Measurements from ENCODE around the gene GRM7. TPM values are rescaled to one million over a fixed set of nuclear protein-coding genes. Genes with fewer than 3 reads are reported as not detected.

GRM7 gene
- total RNA-seq, 4 donors from 2014 or later = 0.40 TPM; not detected in 3

- H3K4me3 ChIP-seq = no peak overlapping the region
- H3K4me1 ChIP-seq = no peaks in the 10 kb centered on the region
- TF ChIP-seq, protein P1, sequence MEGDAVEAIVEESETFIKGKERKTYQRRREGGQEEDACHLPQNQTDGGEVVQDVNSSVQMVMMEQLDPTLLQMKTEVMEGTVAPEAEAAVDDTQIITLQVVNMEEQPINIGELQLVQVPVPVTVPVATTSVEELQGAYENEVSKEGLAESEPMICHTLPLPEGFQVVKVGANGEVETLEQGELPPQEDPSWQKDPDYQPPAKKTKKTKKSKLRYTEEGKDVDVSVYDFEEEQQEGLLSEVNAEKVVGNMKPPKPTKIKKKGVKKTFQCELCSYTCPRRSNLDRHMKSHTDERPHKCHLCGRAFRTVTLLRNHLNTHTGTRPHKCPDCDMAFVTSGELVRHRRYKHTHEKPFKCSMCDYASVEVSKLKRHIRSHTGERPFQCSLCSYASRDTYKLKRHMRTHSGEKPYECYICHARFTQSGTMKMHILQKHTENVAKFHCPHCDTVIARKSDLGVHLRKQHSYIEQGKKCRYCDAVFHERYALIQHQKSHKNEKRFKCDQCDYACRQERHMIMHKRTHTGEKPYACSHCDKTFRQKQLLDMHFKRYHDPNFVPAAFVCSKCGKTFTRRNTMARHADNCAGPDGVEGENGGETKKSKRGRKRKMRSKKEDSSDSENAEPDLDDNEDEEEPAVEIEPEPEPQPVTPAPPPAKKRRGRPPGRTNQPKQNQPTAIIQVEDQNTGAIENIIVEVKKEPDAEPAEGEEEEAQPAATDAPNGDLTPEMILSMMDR (IDR thresholded peaks at IDR 0.05) = no peak
- TF ChIP-seq POLR2A (IDR thresholded peaks at IDR 0.05) = no peak
- H3K27me3 ChIP-seq = no peaks in the 10 kb centered on the region
- no peaks in the 10 kb centered on the region for H3K36me3 ChIP-seq
- no peaks in the 10 kb centered on the region for H3K9me3 ChIP-seq
- no peak for DNase-seq
- H3K27ac ChIP-seq = no peak overlapping the region
Observed at GRCh38 chr3:7293286-7293685, 432.4 kb downstream of the GRM7 start.

GRCh38 chr3:7305561-7305960 lies 444.6 kb downstream of the GRM7 start:
- H3K9me3 ChIP-seq = no peaks in the 10 kb centered on the region
- TF ChIP-seq, protein P1 (IDR thresholded peaks at IDR 0.05) = no peak
- TF ChIP-seq POLR2A (IDR thresholded peaks at IDR 0.05) = no peak
- no peak overlapping the region for H3K27ac ChIP-seq
- no peaks in the 10 kb centered on the region for H3K27me3 ChIP-seq
- DNase-seq = no peak
- no peak overlapping the region for H3K4me3 ChIP-seq
- no peaks in the 10 kb centered on the region for H3K4me1 ChIP-seq
- no peaks in the 10 kb centered on the region for H3K36me3 ChIP-seq

GRCh38 chr3:7306901-7307300 lies 446.0 kb downstream of the GRM7 start:
- no peaks in the 10 kb centered on the region for H3K27me3 ChIP-seq
- H3K36me3 ChIP-seq = no peaks in the 10 kb centered on the region
- no peaks in the 10 kb centered on the region for H3K4me1 ChIP-seq
- no peak for TF ChIP-seq POLR2A (IDR thresholded peaks at IDR 0.05)
- TF ChIP-seq, protein P1 (IDR thresholded peaks at IDR 0.05) = no peak
- no peak for DNase-seq
- H3K9me3 ChIP-seq = no peaks in the 10 kb centered on the region
- H3K4me3 ChIP-seq = no peak overlapping the region
- H3K27ac ChIP-seq = no peak overlapping the region

DNA sequence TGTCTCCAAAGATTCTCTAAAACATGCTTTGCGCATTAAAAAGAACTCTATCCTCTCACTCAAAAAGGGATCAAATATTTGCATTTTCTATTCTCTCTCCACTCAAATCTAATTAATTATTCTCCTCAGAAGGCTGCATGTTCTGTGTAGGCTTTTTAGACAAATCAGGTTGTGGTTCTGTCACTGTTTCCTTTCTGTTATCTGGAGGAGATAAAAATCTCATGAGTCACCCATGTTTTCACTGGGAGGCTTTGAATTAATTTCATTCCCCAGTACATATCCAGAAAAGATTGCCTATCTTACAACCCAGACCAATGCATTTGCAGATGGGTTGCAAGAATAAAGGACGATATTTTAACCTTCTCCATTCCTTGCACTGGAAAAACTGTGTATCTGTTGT lies 446.5 kb downstream of the GRM7 start:
- no peak for DNase-seq
- Histone ChIP-seq H3K4me1 (no peaks in the 10 kb centered on the region), H3K36me3 (no peaks in the 10 kb centered on the region), H3K9me3 (no peaks in the 10 kb centered on the region), H3K4me3 (no peak overlapping the region), H3K27me3 (no peaks in the 10 kb centered on the region), H3K27ac (no peak overlapping the region)
- no peak for TF ChIP-seq POLR2A (IDR thresholded peaks at IDR 0.05)
- TF ChIP-seq, protein P1 (IDR thresholded peaks at IDR 0.05) = no peak

GRCh38 chr3:7309641-7310102 lies 448.8 kb downstream of the GRM7 start:
- no peak overlapping the region for H3K4me3 ChIP-seq
- H3K27me3 ChIP-seq = no peaks in the 10 kb centered on the region
- no peaks in the 10 kb centered on the region for H3K4me1 ChIP-seq
- no peak overlapping the region for H3K27ac ChIP-seq
- H3K36me3 ChIP-seq = no peaks in the 10 kb centered on the region
- DNase-seq = peak in 2 of 3 donors; percentile 16 to 57
- no peaks in the 10 kb centered on the region for H3K9me3 ChIP-seq
- no peak for TF ChIP-seq POLR2A (IDR thresholded peaks at IDR 0.05)

- Histone ChIP-seq H3K9me3 (no peaks in the 10 kb centered on the region), H3K27ac (no peak overlapping the region), H3K4me1 (no peaks in the 10 kb centered on the region), H3K27me3 (no peaks in the 10 kb centered on the region), H3K4me3 (no peak overlapping the region), H3K36me3 (no peaks in the 10 kb centered on the region)
- TF ChIP-seq POLR2A (IDR thresholded peaks at IDR 0.05) = no peak
- TF ChIP-seq, protein P1 (IDR thresholded peaks at IDR 0.05) = no peak
- no peak for DNase-seq
Observed at GRCh38 chr3:7315037-7315436, 454.1 kb downstream of the GRM7 start.
